GM18868 (cell line): ENCODE data around the gene MROH2A.

ENCODE experiments used
- ATAC-seq: cut with Tn5 transposase; IDR thresholded peaks from one replicate; pipeline ENCODE4 v1.9.1; 2021; ENCODE audit warnings: mild to moderate bottlenecking, moderate library complexity; ENCODE audit not compliant: unreplicated experiment

MROH2A gene

DNA sequence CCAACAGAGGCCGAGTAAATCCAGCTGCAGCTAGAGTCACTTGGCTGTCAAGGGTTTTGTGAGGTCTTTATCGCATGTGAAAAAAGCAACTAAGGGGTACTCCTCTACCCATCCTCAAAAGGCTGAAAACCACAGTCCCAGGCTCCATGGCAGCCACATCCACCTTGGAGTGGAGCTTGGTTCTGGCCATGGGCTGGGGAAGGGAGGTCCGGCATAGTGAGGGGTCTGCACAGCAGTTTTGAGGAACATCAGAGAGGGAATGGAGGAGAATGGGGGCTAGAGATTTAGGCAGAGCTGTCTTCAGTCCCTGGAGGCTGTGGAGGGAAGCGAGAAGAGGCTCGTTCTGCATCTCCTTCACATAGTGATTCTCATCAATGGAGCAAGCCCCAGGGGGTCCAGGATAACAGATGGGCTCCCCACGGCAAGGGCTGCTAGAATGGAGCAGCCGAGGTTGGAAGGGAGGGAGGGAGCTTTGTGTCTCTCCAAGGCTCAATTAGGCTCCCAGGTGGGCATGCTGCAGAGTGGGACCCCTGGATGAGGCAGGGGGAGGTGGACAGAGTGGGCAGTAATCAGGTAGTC is 21.0 kb downstream of the MROH2A start:
- ATAC-seq: no peak

- no peak for ATAC-seq
Measured at GRCh38 chr2:233799716-233800115, 21.6 kb downstream of the MROH2A start.

DNA sequence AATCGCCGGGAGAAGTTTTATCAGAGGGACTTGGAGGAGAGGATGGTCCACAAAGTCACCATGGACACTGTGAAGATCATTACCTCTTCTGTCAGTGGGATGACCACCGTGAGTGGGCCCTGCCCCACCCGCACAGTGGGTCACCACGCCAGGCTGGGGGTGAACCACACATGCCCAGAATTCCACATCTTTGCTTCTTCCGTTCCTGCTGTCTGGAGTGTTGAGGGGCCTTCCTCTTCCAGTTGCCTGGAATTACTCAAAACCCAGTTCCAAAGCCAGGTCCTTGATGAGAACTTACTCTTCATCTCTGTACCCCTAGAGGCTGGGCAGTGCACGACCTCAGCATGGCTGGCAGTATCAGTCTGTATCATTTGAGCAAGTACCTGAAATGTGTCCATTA is 22.1 kb downstream of the MROH2A start:
- no peak for ATAC-seq

- ATAC-seq: peak; percentile 67
Measured at GRCh38 chr2:233801357-233802131, 23.4 kb downstream of the MROH2A start.

DNA sequence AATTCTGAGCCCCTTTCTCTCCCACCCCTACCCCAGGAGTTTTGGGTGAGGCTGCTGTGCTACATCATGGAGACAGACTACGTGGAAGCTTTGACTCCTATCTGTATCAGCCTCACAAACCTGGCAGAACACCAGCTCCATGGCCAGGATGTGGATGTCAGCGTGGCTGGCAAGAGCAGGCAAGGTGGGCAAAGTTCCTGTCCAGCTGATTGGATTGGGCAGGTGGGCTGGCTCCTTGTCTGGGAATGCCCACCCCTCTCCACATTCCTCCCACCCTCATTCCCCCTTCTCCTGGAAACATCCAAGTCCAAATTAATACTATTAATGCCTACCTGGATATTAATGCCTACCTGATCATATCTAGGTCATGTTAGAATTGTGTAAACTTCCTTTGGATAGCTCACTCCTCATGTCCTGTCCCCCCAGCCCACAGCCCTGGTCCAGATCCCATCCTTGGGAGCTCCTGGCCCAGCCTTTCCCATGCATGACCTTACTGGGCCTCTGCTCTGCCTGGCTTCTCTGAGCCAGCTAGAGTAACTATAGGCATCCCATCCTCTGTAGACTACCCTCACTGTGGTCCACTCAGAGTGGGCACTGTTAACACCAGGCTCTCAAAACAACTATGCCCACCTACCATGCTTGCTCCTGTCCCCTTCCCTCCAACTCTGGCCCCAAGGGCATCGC is 24.1 kb downstream of the MROH2A start:
- no peak for ATAC-seq

GRCh38 chr2:233803292-233803911 is 25.3 kb downstream of the MROH2A start:
- no peak for ATAC-seq

DNA sequence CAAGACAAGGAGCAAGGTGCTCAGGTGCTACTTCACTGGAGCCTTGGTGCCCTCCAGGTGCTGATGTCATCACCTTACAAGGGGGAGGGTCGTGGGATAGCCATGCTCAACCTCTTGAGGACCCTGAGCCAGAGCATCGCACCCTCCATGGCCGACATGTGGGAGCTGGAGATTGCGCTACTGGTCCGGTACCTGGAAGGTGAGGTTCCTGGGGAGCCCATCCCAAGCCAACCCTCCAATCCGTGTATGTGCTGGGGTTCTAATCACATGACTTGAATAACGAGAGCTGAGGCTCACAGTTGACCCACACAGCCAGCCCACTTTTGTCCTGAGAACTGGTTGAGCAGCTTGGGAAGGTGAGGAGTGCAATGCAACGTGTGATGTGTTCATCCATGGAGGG is 25.9 kb downstream of the MROH2A start:
- no peak for ATAC-seq

DNA sequence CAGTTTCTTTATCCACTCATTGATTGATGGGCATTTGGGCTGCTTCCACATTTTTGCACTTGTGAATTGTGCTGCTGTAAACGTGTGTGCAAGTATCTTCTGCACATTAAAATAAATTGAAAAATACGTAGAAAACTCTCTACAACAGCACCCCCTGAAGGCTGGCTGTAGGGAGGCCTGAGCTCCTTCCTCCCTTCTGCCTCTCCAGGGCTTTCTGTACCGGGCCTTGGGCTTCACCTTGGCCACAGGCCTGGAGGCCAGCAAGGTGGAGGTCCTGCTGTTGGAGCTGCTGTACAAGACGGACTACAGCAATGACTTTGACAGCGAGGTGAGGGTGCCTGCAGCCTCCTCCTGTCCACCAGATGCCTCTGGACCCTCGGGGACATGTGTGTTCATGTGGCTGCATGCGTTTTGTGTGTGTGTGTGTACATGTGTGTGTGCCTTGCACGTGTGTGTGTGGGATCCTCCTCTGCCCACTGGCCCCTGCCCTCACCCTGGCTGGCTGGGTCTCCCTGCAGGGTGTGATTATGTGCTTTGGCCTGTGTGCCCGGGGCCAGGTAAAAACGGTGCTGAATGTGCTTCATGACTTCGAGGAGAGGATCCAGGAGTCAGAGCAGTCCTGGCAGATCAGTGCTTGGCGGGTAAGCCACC is 29.2 kb downstream of the MROH2A start:
- ATAC-seq: no peak

DNA sequence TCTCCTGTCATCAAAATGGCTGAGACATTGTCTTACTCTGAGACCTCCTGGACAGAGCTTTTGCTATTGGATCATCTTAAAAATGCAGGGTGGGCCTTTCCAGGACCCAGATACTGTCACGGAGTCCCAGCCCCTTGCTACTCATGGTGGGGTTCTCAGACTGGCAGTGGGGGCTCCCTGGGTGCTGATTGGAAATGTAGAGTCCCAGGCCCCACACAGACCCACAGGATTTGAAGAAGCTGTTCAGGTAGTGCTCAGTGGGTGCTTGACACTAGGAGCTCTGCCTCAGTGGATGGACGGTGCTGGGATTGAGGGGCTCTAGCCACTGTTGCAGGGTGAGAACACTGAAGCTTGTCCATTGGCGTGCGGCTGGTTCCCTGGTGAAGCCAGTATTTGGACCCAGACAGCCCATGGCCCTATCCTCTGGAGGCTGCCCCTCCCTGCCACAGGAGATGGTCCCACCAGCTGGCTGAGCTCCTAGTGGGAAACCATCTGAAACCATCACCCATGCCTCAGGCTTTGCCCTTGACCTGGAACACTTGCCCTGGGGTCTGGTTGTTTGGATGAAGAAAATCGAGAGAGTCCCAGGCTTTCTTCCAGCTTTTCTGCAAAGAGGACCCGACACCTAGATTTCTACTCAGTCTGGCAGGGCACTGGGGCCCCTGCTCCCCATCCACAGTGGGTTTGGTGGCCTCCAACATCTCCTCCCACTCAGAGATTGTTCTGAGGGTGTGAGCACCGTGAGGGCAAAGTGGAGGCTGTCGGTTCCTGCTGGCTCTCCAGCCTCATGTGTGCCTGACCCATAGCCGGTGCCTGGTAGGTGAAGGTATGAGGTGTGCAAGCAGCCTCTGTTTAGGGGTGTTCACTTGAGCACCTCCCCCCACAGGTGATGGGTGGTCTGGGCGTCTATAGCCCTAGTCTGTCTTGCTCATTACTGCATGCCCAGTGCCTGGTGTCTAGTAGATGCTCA is 30.1 kb downstream of the MROH2A start:
- no peak for ATAC-seq

- ATAC-seq: no peak
Measured at GRCh38 chr2:233810385-233810784, 32.3 kb downstream of the MROH2A start.

DNA sequence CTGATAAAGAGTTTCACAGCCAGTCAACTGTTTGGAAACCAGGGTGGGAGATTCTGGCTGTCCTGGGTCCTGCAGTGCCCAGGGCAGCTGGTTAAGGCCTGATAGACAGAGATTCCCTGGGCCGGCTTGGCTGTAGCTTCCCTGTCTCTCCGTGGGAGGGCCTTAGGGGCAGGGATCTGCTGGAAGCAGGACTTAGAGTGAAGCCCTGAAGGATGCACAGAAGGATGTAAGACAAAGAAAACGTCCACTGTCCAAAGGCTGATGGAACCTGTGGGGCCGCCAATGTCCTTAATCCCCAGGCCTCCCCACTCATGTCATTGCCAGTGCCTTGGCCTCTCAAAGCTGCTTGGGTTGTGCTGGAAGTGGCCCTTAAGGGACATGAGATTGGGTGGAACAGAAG is 33.0 kb downstream of the MROH2A start:
- ATAC-seq: no peak

DNA sequence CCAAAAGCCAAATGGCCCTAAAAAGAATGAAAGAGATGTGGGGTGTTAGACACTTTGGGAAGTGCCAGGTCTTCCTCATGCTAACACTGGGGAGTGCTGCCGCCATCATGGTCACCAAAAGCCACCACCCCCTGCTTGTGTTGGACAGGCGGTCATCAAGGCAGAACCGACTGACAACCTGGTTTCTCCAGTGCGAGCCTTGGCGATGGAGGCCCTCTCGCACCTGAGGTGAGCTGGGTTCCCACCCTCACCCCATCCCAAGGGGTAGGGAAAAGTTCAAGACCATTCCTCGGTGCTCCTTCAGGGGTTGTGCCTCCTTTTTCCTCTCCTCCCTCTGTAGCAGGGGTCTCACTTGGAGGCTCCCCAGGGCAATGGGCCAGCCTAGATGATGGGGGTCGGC is 33.6 kb downstream of the MROH2A start:
- no peak for ATAC-seq

DNA sequence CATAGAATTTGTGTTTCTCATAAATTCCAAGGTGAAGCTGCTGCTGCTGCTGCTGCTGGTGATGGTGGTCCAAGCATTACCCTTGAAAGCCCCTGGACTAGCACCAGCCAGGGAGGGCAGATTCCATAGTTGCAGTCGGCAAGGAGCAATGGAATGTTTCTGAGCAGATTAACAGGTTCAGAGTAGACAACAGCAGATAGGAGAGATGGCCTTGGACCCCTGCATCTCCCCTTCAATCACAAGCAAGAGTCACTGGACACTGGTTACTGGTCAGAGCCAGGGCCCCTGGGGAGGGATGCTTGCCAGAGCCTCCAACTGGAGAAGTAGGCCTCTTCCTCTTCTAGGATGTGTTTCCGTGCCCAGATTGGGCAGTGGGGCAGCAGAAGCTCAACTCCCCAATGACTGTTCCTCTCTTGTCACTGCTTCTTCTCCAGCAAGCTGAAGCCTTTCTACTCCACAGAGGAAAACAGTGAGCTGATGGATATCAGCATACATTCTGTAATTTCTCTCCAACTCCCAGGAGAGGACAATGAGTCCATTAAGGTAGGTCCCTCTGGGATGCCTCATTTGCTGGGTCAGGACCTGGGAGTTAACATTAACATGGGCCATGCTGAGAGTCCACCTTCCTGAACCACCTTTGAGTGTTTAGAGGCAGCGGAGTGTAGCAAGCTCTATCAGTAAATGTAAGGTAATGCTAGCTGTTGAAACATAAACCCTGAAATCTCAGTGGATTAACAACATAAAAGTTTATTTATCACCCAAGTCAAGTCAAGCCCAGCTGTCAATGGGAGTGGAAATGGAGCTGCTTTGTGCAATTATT is 35.3 kb downstream of the MROH2A start:
- no peak for ATAC-seq

DNA sequence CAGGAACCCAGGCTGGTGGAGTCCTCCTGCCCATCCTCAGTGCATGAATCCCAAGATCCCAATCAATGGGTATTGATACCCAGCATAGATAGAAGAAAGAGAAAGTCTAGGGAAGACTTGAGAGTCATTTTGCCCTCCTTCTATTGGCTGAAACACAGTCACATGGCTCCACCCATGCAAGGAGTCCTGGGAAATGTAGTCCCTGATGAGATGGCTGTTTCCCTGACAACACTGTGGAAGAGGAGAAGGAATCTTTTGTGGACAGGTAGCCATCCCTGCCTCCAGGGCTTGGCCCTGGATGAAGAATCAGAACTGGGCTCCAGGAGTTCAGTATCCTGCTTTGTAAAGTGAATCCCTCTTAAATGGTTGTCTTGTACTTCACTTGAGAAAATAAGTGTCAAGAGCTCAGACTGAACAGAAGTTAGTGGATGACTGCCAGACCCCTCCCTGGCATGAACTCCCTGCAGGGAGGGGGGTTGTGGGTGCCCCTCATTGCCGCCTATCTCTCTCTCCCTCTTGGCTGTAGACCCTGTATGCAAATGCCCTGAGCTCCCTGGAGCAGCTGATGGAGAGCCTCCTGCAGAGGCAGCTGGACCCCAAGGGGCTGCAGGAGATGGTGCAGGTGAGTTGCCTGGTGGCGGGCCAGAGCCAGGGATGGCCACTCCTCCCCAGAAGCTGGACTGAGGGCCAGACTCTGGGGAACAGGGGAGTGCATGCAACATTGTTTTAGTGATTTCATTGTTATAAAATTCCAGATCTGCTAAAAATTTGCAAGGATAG is 36.1 kb downstream of the MROH2A start:
- no peak for ATAC-seq

GRCh38 chr2:233815861-233816260 is 37.7 kb downstream of the MROH2A start:
- ATAC-seq: no peak

DNA sequence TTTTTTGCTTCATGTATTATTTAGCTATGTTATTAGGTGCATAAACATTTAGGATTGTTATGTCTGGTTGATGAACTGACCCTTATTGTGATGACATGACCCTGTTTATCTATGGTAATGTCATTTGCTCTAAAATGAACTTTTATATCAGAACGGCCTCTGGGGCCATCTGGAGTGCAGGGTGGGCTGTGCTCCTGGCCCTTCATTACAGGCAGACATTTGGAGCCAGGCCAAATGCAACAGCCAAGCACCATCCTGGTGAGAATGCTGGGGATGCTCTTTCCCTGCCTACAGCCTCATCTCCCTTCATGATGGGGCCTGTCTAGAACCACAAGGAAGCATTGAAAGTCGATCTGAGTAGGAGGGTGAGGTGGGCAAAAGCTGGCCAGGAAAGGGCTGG is 38.2 kb downstream of the MROH2A start:
- ATAC-seq: no peak

DNA sequence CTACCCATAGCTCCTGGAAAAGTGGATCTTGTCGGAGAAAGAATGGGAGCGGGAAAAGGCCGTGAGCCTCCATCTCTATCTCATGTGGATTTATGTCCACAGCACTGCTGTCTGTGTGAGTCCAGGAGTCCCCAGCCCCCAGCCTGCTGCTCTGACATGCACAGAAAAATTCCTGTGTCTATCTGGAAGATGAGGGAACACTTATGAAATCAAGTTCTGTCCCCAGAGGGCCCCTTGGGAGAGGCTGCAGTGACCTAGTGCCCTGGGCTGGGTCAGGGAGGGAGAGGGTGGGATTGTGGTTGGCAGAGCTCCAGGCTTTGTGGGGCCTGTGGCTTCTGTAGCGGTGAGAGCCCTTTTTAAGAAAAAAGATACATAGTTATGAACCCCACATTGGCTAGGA is 38.6 kb downstream of the MROH2A start:
- ATAC-seq: no peak

DNA sequence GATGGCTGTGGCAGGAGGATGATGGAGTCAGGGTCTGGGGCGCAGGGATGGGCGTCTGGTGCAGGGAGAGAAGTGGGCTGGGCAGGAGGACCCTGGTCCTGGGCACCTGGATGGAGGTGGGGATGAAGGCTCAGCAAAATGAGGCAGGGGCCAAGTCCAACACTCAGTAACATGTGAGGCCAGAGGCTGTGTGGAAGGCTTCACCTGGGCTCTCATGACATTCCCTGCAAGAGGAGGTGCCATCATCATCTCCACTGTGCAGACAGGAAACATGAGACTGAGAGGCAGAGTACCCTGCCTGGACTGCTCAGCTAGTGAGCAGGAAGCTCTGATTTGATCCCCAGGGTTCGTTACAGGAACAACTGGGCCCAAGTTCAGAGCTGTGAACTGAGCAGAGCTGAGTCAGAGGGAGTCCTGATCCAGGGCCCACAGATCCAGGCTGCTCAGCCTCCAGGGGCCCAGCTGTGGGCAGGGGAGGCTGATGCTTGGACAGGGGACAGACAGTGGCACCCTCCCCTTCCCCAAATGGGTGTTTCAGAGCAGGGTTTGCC is 39.3 kb downstream of the MROH2A start:
- no peak for ATAC-seq
